DND-41 (cell line): ENCODE data around the gene MEI1.

Experiments used
- ATAC-seq: fragments of 200-7000 bp; cut with Tn5 transposase; 3 replicates; pipeline ENCODE4 v1.9.1; 2021; ENCODE audit warnings: low read depth; ENCODE audit not compliant: insufficient read depth
- DNase-seq: peaks from one replicate; pipeline ENCODE4 v3.0.0-alpha.2; 2020
- H2AFZ ChIP-seq: 2 replicates; pipeline ENCODE4 v1.6.0; 2012; ENCODE audit warnings: low read depth, low read length
- H3K27ac ChIP-seq: 2 replicates; pipeline ENCODE4 v1.5.1; 2012; ENCODE audit warnings: low read length, inconsistent platforms
- H3K27me3 ChIP-seq: fragments of 200-600 bp; sonication (generic); 2 replicates; pipeline ENCODE4 v1.6.0; 2012; ENCODE audit warnings: low read length, mild to moderate bottlenecking, inconsistent platforms; ENCODE audit not compliant: insufficient read depth, poor library complexity
- H3K36me3 ChIP-seq: 2 replicates; pipeline ENCODE4 v1.5.1; 2012; ENCODE audit warnings: low read length, inconsistent platforms; ENCODE audit not compliant: insufficient read depth
- H3K4me1 ChIP-seq: 2 replicates; pipeline ENCODE4 v1.5.1; 2012; ENCODE audit warnings: mild to moderate bottlenecking, low read length; ENCODE audit not compliant: insufficient read depth
- H3K4me2 ChIP-seq: 2 replicates; pipeline ENCODE4 v1.6.0; 2012; ENCODE audit warnings: mild to moderate bottlenecking, moderate library complexity, low read length, inconsistent platforms; ENCODE audit not compliant: insufficient read depth
- H3K4me3 ChIP-seq, 2 experiments: fragments of 200-600 bp in 1 of 2; shearing (Covaris generic) in 1 of 2; 2 replicates each; pipeline ENCODE4 v1.5.1; 2012 to 2016; ENCODE audit warnings: inconsistent platforms in 2 of 2, low read length in 2 of 2, mild to moderate bottlenecking in 2 of 2, low read depth in 1 of 2, moderate library complexity in 1 of 2
- H3K79me2 ChIP-seq: 2 replicates; pipeline ENCODE4 v1.6.0; 2012; ENCODE audit warnings: low read length, inconsistent platforms; ENCODE audit not compliant: insufficient read depth
- H3K9ac ChIP-seq: 2 replicates; pipeline ENCODE4 v1.6.0; 2012; ENCODE audit warnings: low read depth, mild to moderate bottlenecking, inconsistent platforms, low read length, moderate library complexity
- H3K9me3 ChIP-seq: 2 replicates; pipeline ENCODE4 v1.5.1; 2012; ENCODE audit warnings: low read length, moderate library complexity, mild to moderate bottlenecking, inconsistent platforms; ENCODE audit not compliant: insufficient read depth, severe bottlenecking
- H4K20me1 ChIP-seq: 2 replicates; pipeline ENCODE4 v1.6.0; 2012; ENCODE audit warnings: low read length; ENCODE audit not compliant: insufficient read depth
- EZH2 ChIP-seq: IDR thresholded peaks from 3 replicates; pipeline ENCODE4 v1.6.1; 2012; ENCODE audit warnings: borderline replicate concordance, low read depth, mild to moderate bottlenecking, moderate library complexity, low read length, inconsistent platforms; ENCODE audit not compliant: severe bottlenecking
- TF ChIP-seq, protein P1 (sequence below): IDR thresholded peaks from 2 replicates; pipeline ENCODE4 v1.5.1; 2012; ENCODE audit warnings: borderline replicate concordance, low read length, moderate library complexity, mild to moderate bottlenecking; ENCODE audit not compliant: poor library complexity, severe bottlenecking; ENCODE audit errors: extremely low read depth

The MEI1 gene

DNA sequence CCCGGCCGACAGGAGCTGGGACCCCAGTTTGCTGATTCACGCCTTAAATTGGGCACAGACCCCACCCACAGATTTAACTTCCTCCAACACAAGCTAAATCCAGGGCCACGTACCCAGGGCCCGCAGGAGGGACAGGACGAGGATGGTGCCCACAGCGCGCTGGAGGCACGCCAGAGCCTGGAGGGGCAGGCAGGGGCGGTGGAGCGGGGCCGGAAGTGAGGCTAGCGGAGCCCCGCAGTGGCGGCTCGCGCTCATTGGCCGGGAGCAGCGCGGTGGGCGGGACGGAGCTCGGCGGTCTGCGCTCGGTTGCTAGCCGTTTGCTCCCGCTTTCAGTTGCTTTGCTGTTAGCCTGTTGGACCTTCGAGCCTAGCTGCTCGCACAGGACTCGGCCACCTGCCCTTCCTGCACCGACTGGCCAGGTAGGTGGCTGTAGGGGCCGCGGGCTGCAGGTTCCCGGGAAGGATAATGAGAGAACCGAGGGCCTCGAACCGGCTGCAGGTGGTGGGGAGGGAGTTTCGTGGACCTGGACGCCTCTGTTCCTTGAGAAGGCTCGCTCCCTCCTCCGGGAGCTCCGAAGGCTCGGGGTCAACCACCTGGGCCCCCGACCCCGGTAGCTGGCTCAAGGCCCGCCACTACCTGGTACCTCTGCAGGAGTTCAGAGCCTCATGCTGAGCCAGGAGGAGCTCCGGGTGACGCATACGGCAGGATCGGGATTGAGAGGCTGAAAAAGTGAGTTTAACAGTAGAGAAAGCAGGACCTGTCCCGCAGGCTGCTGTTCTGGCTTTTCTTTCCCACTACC is 101.2 kb downstream of the MEI1 start, which contains the start of gene CCDC134:
Gene CCDC134, plus strand, starts transcription at position 332 of the 799 bp plus-strand sequence. CDS start 8,212 bp downstream, outside the sequence.
- H3K27ac ChIP-seq: peak within 1 kb of the TSS; percentile 94
- ATAC-seq (peak; percentile 98), DNase-seq (peak; percentile 93)
- no peaks in the 10 kb centered on the region for H3K27me3 ChIP-seq
- TF ChIP-seq, protein P1, sequence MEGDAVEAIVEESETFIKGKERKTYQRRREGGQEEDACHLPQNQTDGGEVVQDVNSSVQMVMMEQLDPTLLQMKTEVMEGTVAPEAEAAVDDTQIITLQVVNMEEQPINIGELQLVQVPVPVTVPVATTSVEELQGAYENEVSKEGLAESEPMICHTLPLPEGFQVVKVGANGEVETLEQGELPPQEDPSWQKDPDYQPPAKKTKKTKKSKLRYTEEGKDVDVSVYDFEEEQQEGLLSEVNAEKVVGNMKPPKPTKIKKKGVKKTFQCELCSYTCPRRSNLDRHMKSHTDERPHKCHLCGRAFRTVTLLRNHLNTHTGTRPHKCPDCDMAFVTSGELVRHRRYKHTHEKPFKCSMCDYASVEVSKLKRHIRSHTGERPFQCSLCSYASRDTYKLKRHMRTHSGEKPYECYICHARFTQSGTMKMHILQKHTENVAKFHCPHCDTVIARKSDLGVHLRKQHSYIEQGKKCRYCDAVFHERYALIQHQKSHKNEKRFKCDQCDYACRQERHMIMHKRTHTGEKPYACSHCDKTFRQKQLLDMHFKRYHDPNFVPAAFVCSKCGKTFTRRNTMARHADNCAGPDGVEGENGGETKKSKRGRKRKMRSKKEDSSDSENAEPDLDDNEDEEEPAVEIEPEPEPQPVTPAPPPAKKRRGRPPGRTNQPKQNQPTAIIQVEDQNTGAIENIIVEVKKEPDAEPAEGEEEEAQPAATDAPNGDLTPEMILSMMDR: no peak
- TF ChIP-seq EZH2: no peak
- H4K20me1 ChIP-seq: peaks cover 4% of the 10 kb centered on the region; the same call in 1 of the 2 replicates
- peak within 1 kb of the TSS; percentile 91 for H2AFZ ChIP-seq
- H3K36me3 ChIP-seq: no peaks in the 10 kb centered on the region
- H3K4me2 ChIP-seq: peak within 1 kb of the TSS; percentile 95
- peak within 1 kb of the TSS; percentile 87 for H3K9ac ChIP-seq
- H3K9me3 ChIP-seq: no peaks in the 10 kb centered on the region
- H3K4me3 ChIP-seq: peak within 1 kb of the TSS; percentile 72 to 89
- peaks cover 31% of the 10 kb centered on the region for H3K4me1 ChIP-seq
- peaks cover 45% of the 10 kb centered on the region for H3K79me2 ChIP-seq

DNA sequence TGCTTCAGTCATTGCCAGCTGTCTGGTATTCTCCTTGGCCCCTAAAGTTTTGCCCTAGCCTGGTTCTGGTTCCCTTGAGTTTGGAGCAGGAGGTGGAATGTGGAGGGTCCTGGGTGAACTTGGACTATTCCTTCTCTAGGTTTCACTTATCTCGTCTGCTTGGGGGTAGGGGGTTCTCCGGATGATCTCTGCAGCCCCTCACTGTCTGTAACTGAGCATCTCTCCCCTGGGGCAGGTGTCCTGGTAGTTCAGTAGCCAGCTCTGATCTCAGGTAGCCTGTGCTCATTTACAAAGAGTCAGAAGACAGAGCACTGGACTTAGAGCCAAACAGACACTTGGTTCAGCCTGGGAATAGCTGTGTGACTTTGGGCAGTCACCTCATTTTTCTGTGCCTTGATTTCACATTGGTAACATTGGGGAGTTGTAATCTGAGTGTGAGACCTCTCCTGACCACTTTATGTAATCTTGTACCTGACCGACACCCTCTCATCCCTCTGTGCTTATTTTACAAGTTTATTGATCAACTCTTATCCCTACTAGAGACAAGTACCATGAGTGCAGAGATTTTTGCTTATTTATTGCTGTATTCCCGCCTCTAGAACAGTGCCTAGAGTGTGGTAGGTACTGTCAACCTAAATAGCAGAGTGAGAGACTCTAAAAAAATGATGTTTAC is 102.0 kb downstream of the MEI1 start:
- H3K4me1 ChIP-seq: peaks cover 31% of the 10 kb centered on the region
- peaks cover 47% of the 10 kb centered on the region for H3K79me2 ChIP-seq
- ATAC-seq (no peak), DNase-seq (no peak)
- H4K20me1 ChIP-seq: peaks cover 4% of the 10 kb centered on the region; the same call in 1 of the 2 replicates
- peak overlapping the region; percentile 72 to 89 for H3K4me3 ChIP-seq
- no peaks in the 10 kb centered on the region for H3K36me3 ChIP-seq
- no peaks in the 10 kb centered on the region for H3K9me3 ChIP-seq
- H3K9ac ChIP-seq: peak overlapping the region; percentile 87
- TF ChIP-seq, protein P1: no peak
- TF ChIP-seq EZH2: no peak
- H3K27me3 ChIP-seq: no peaks in the 10 kb centered on the region
- peak overlapping the region; percentile 91 for H2AFZ ChIP-seq
- H3K27ac ChIP-seq: peak overlapping the region; percentile 94
- peak overlapping the region; percentile 95 for H3K4me2 ChIP-seq

DNA sequence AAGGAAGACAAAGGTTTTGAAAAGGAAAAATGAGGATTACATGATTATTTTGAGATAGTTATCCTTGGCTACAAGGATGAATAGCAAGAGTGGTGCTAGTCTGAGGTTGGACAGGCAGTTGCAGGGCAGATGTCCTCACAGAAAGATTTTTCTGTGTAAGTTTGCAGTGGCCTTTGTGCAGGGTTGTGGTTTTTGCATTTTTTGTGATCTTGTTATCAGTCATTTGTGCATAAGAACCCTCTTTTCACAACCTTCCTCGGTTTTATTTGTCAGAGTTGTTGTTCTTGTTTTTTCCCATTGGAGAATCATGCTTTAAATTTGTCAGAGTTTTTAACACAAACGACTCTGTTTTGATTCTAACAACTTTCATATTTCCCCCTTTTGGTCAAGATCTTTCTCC is 102.6 kb downstream of the MEI1 start:
- Histone ChIP-seq H3K27ac (peak overlapping the region; percentile 94), H3K79me2 (peaks cover 49% of the 10 kb centered on the region), H4K20me1 (peaks cover 4% of the 10 kb centered on the region; the same call in 1 of the 2 replicates), H3K4me2 (peak overlapping the region; percentile 95), H3K27me3 (no peaks in the 10 kb centered on the region), H3K9me3 (no peaks in the 10 kb centered on the region), H3K4me1 (peaks cover 31% of the 10 kb centered on the region), H3K36me3 (no peaks in the 10 kb centered on the region), H3K9ac (peak overlapping the region; percentile 87), H3K4me3 (peak overlapping the region; percentile 72 to 89; a peak in 3 of 4 replicates), H2AFZ (no peak overlapping the region)
- DNase-seq (no peak), ATAC-seq (no peak)
- TF ChIP-seq, protein P1: no peak
- no peak for TF ChIP-seq EZH2
